MM.1S (cell line): Measurements from ENCODE around the gene SLC47A1.

ENCODE experiments used
- CTCF ChIP-seq: fragments of 300-600 bp; sonication (generic); IDR thresholded peaks from 2 replicates; pipeline ENCODE4 v1.5.1; 2016; ENCODE audit warnings: antibody characterized with exemption, low read length, mixed read lengths
- EZH2 ChIP-seq: fragments of 300-600 bp; sonication (generic); optimal IDR thresholded peaks from 2 replicates; pipeline ENCODE3; 2017; ENCODE audit warnings: low read depth, mild to moderate bottlenecking, antibody characterized with exemption, low read length, mixed read lengths
- EZH2phosphoT487 ChIP-seq: fragments of 300-600 bp; sonication (generic); IDR thresholded peaks from 2 replicates; pipeline ENCODE4 v1.6.1; 2018; ENCODE audit warnings: antibody characterized with exemption, low read length

GRCh38 chr17:19497624-19498023 lies 36.0 kb upstream of the SLC47A1 start:
- no peak for TF ChIP-seq CTCF
- no peak for TF ChIP-seq EZH2
- no peak for TF ChIP-seq EZH2phosphoT487
